Tibial nerve (tissue), 4 donors: ENCODE data around the gene ERVH48-1.

ENCODE experiments used
- EP300 ChIP-seq, 2 donors: sonication (generic); formaldehyde crosslinking; IDR thresholded peaks; one replicate each; pipeline ENCODE4 v1.6.1; 2017; ENCODE audit warnings: antibody characterized with exemption in 2 of 2, mild to moderate bottlenecking in 1 of 2
- POLR2A ChIP-seq, 2 donors: fragments of 450-650 bp; IDR thresholded peaks; one replicate each; pipeline ENCODE4 v1.6.1; 2017; ENCODE audit warnings: antibody characterized with exemption in 2 of 2, mild to moderate bottlenecking in 2 of 2, moderate library complexity in 2 of 2
- TF ChIP-seq, protein P1 (sequence below), 5 experiments: fragments of 200-600 bp in 3 of 5; fragments of 450-650 bp in 2 of 5; sonication (generic) in 3 of 5; IDR thresholded peaks; one replicate each; pipeline ENCODE4 v1.5.1; 2016 to 2019; ENCODE audit warnings: antibody characterized with exemption in 5 of 5, mild to moderate bottlenecking in 3 of 5, moderate library complexity in 2 of 5

DNA sequence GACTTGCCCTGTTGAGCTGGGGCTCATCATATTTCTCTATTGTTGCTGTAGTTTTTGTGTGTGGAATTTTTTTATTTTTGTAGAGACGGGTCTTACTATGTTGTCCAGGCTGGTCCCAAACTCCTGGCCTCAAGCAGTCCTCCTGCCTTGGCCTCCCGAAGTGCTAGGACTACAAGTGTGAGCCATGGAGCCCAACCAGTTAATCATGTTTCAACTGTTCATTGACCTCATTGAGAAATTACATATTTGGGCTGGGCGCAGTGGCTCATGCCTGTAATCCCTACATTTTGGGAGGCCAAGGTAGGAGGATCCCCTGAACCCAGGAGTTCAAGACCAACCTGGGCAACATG, 39.8 kb upstream of the ERVH48-1 start:
- TF ChIP-seq, protein P1, sequence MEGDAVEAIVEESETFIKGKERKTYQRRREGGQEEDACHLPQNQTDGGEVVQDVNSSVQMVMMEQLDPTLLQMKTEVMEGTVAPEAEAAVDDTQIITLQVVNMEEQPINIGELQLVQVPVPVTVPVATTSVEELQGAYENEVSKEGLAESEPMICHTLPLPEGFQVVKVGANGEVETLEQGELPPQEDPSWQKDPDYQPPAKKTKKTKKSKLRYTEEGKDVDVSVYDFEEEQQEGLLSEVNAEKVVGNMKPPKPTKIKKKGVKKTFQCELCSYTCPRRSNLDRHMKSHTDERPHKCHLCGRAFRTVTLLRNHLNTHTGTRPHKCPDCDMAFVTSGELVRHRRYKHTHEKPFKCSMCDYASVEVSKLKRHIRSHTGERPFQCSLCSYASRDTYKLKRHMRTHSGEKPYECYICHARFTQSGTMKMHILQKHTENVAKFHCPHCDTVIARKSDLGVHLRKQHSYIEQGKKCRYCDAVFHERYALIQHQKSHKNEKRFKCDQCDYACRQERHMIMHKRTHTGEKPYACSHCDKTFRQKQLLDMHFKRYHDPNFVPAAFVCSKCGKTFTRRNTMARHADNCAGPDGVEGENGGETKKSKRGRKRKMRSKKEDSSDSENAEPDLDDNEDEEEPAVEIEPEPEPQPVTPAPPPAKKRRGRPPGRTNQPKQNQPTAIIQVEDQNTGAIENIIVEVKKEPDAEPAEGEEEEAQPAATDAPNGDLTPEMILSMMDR (IDR thresholded peaks at IDR 0.05): no peak
- TF ChIP-seq POLR2A (IDR thresholded peaks at IDR 0.05) (no peak), EP300 (IDR thresholded peaks at IDR 0.05) (no peak)
